Cardiac muscle cell (in vitro differentiated cells and primary cell): ENCODE measurements around the gene TMSB10. TPM values are rescaled to one million over a fixed set of nuclear protein-coding genes. Genes with fewer than 3 reads are reported as not detected.
"Not testable (repeated sequence)": the region's sequence is repeated elsewhere in the genome, so short reads cannot be mapped to it uniquely, and the experiment has no call there.

Source experiments
- DNase-seq, 2 donors: peaks; one replicate each; pipeline versions ENCODE4 v3.0.0 to v3.0.0-alpha.2; 2010 to 2017; ENCODE audit warnings: low read depth in 1 of 2, low spot score in 1 of 2
- H3K27ac ChIP-seq: fragments of 200-600 bp; sonication (generic); 2 replicates; pipeline ENCODE4 v1.5.1; 2016
- H3K27me3 ChIP-seq: fragments of 200-600 bp; sonication (generic); 2 replicates; pipeline ENCODE4 v1.6.0; 2016; ENCODE audit warnings: control low read depth
- H3K36me3 ChIP-seq: fragments of 200-600 bp; sonication (generic); 2 replicates; pipeline ENCODE4 v1.5.1; 2016; ENCODE audit warnings: control low read depth
- H3K4me1 ChIP-seq: fragments of 200-600 bp; sonication (generic); 2 replicates; pipeline ENCODE4 v1.8.1; 2017; ENCODE audit warnings: low read depth, mild to moderate bottlenecking, mixed run types
- H3K4me3 ChIP-seq: fragments of 200-600 bp; sonication (generic); 2 replicates; pipeline ENCODE4 v1.5.1; 2016; ENCODE audit warnings: mild to moderate bottlenecking
- H3K9me3 ChIP-seq: fragments of 200-600 bp; sonication (generic); 2 replicates; pipeline ENCODE4 v1.5.1; 2017; ENCODE audit warnings: low read depth, mild to moderate bottlenecking, control low read depth
- CTCF ChIP-seq: IDR thresholded peaks from 2 replicates; pipeline ENCODE4 v1.5.1; 2012; ENCODE audit warnings: low read depth, mild to moderate bottlenecking, low read length
- polyA plus RNA-seq: library from polyadenylated mRNA; unstranded; fragments of >200 nt; fragmentation: Nextera tagmentation; extraction: Ambion mirVana; gene quantifications from 2 replicates; pipeline ENCODE4 v1.2.1, GENCODE V29; 2016
- total RNA-seq: library from RNA; depleted of rRNA; stranded (reverse); fragments of >200 nt; gene quantifications from 2 replicates; pipeline ENCODE4 v1.2.3, GENCODE V29; 2016

The TMSB10 gene
- total and polyA plus RNA-seq, 2 experiments from 2014 or later: 1,175 to 1,740 TPM

GRCh38 chr2:84914334-84914733, 8.9 kb downstream of the TMSB10 start:
- H3K27ac ChIP-seq: no peak overlapping the region

GRCh38 chr2:84915675-84916074, 10.2 kb downstream of the TMSB10 start:
- not testable (repeated sequence) for H3K9me3 ChIP-seq, H3K27ac ChIP-seq, H3K36me3 ChIP-seq, H3K27me3 ChIP-seq, H3K4me1 ChIP-seq, H3K4me3 ChIP-seq, DNase-seq

More at GRCh38 chr2:84914334-84914733, 8.9 kb downstream of the TMSB10 start:
- TF ChIP-seq CTCF: no peak
- DNase-seq: no peak
- Histone ChIP-seq H3K4me3 (no peak overlapping the region), H3K9me3 (no peaks in the 10 kb centered on the region), H3K4me1 (no peaks in the 10 kb centered on the region), H3K36me3 (no peaks in the 10 kb centered on the region), H3K27me3 (no peaks in the 10 kb centered on the region)

- not testable (repeated sequence) for H3K9me3 ChIP-seq, H3K27me3 ChIP-seq, H3K4me1 ChIP-seq, H3K4me3 ChIP-seq, DNase-seq, H3K36me3 ChIP-seq, H3K27ac ChIP-seq
Observed at GRCh38 chr2:84917821-84918220, 12.4 kb downstream of the TMSB10 start.

- H3K9me3 ChIP-seq: no peaks in the 10 kb centered on the region
- H3K4me1 ChIP-seq: no peaks in the 10 kb centered on the region
- H3K27ac ChIP-seq: no peak overlapping the region
- H3K4me3 ChIP-seq: no peak overlapping the region
- no peaks in the 10 kb centered on the region for H3K27me3 ChIP-seq
- DNase-seq: no peak
- H3K36me3 ChIP-seq: no peaks in the 10 kb centered on the region
- TF ChIP-seq CTCF: no peak
Observed at GRCh38 chr2:84918430-84918829, 13.0 kb downstream of the TMSB10 start.

- no peak overlapping the region for H3K4me3 ChIP-seq
- DNase-seq: peak in 1 of 2 donors; percentile 96
- no peaks in the 10 kb centered on the region for H3K36me3 ChIP-seq
- H3K4me1 ChIP-seq: no peaks in the 10 kb centered on the region
- H3K27me3 ChIP-seq: no peaks in the 10 kb centered on the region
- TF ChIP-seq CTCF: no peak
- no peaks in the 10 kb centered on the region for H3K9me3 ChIP-seq
- H3K27ac ChIP-seq: no peak overlapping the region
Observed at GRCh38 chr2:84919885-84920580, 14.6 kb downstream of the TMSB10 start.

GRCh38 chr2:84923009-84923408, 17.6 kb downstream of the TMSB10 start:
- Histone ChIP-seq H3K27ac (no peak overlapping the region), H3K9me3 (no peaks in the 10 kb centered on the region), H3K4me3 (no peak overlapping the region), H3K4me1 (no peaks in the 10 kb centered on the region), H3K36me3 (no peaks in the 10 kb centered on the region), H3K27me3 (peaks cover 6% of the 10 kb centered on the region)
- no peak for DNase-seq
- TF ChIP-seq CTCF: no peak
